T-cell (primary cell): Measurements from ENCODE around the gene CRY1. TPM values are rescaled to one million over a fixed set of nuclear protein-coding genes. Genes with fewer than 3 reads are reported as not detected.

ENCODE experiments used
- ATAC-seq, 4 experiments: fragments of 200-7000 bp in 3 of 4; fragments of 150-1000 bp in 1 of 4; cut with Tn5 transposase; replicated peaks in 1 of 4; 1 replicate in 3 of 4; 2 replicates in 1 of 4; pipeline ENCODE4 v1.10.0; 2021; ENCODE audit warnings: moderate library complexity in 3 of 4, mild to moderate bottlenecking in 2 of 4, moderate number of reproducible peaks in 1 of 4
- CTCF ChIA-PET, 2 donors: fragments of 300-600 bp; sonication (Branson Sonifier 250); formaldehyde crosslinking; loops; one replicate each; lab custom pipeline; 2022; ENCODE audit warnings: antibody characterized with exemption in 2 of 2; lab: Charles Lee
- POLR2A ChIA-PET, 2 donors: fragments of 300-600 bp; sonication (Branson Sonifier 250); formaldehyde crosslinking; loops; one replicate each; lab custom pipeline; 2022; ENCODE audit warnings: antibody characterized with exemption in 2 of 2; lab: Charles Lee
- DNase-seq, 35 experiments: peaks; one replicate each; pipeline versions ENCODE4 v3.0.0 to v3.0.0-alpha.2; 2013 to 2023
- H3K27ac ChIP-seq: one replicate; pipeline ENCODE4 v1.5.1; 2013; ENCODE audit warnings: low read length
- H3K27me3 ChIP-seq, 2 experiments: replicated peaks in 1 of 2; 1 replicate in 1 of 2; 2 replicates in 1 of 2; pipeline versions ENCODE4 v1.6.1 to v1.7.0; 2013; ENCODE audit warnings: low read length in 1 of 2, mixed read lengths in 1 of 2; ENCODE audit not compliant: control insufficient read depth in 2 of 2, insufficient read depth in 2 of 2; ENCODE audit errors: extremely low read depth in 1 of 2
- H3K36me3 ChIP-seq, 2 donors: 1 replicate in 1 of 2; 2 replicates in 1 of 2; pipeline versions ENCODE4 v1.6.1 to v1.7.0; 2013; ENCODE audit warnings: low read length in 1 of 2; ENCODE audit not compliant: control insufficient read depth in 2 of 2, insufficient read depth in 1 of 2; ENCODE audit errors: extremely low read depth in 1 of 2
- H3K4me1 ChIP-seq, 2 experiments: 1 replicate in 1 of 2; 2 replicates in 1 of 2; pipeline versions ENCODE4 v1.6.1 to v1.7.0; 2013; ENCODE audit warnings: low read length in 2 of 2, mixed read lengths in 1 of 2; ENCODE audit not compliant: insufficient read depth in 2 of 2, control insufficient read depth in 1 of 2; ENCODE audit errors: extremely low read depth in 1 of 2
- H3K4me3 ChIP-seq, 2 donors: 1 replicate in 1 of 2; 2 replicates in 1 of 2; pipeline versions ENCODE4 v1.5.1 to v1.7.0; 2013; ENCODE audit warnings: mild to moderate bottlenecking in 2 of 2, low read length in 1 of 2, moderate library complexity in 1 of 2; ENCODE audit not compliant: control insufficient read depth in 1 of 2; ENCODE audit errors: extremely low read depth in 1 of 2
- H3K9me3 ChIP-seq: 2 replicates; pipeline ENCODE4 v1.7.0; 2013
- H3K27ac Mint-ChIP-seq, 2 donors: one replicate each; pipeline ENCODE4 v1.8.0; 2020 to 2021; ENCODE audit warnings: mild to moderate bottlenecking in 2 of 2, mixed read lengths in 2 of 2
- H3K27me3 Mint-ChIP-seq, 2 donors: one replicate each; pipeline ENCODE4 v1.8.0; 2021 to 2022; ENCODE audit warnings: mixed read lengths in 2 of 2
- H3K36me3 Mint-ChIP-seq: one replicate; pipeline ENCODE4 v1.8.0; 2021; ENCODE audit warnings: mixed read lengths
- H3K4me1 Mint-ChIP-seq, 3 donors: one replicate each; pipeline ENCODE4 v1.8.0; 2020 to 2022; ENCODE audit warnings: mixed read lengths in 3 of 3, mild to moderate bottlenecking in 1 of 3
- H3K4me3 Mint-ChIP-seq, 3 donors: one replicate each; pipeline ENCODE4 v1.8.0; 2020 to 2022; ENCODE audit warnings: mild to moderate bottlenecking in 3 of 3, mixed read lengths in 3 of 3, moderate library complexity in 3 of 3
- H3K9me3 Mint-ChIP-seq, 3 donors: one replicate each; pipeline ENCODE4 v1.8.0; 2020 to 2022; ENCODE audit warnings: mixed read lengths in 3 of 3
- WGBS: methylation state at CpG from one replicate; pipeline ENCODE4 v1.1.5; 2013; ENCODE audit warnings: missing lambda C conversion rate; ENCODE audit not compliant: insufficient coverage; 5-methylcytosine and 5-hydroxymethylcytosine counted together
- total RNA-seq, 35 experiments: library from RNA in 6 of 35; stranded (reverse) in 6 of 35; fragments of 120-200 nt in 1 of 35; gene quantifications; one replicate each; pipeline versions ENCODE4 v1.2.1 to v1.2.4 and lab custom pipeline; 2013 to 2026

Gene CRY1
- 10 to 100 TPM; 31.4 to 58.1 (median 35.9) TPM for total RNA-seq
- total RNA-seq (2013): 20.4 TPM
- 48.0 to 320 (median 94.3) reads per million in 29 experiments for total RNA-seq (lab: John Stamatoyannopoulos, UW)

DNA sequence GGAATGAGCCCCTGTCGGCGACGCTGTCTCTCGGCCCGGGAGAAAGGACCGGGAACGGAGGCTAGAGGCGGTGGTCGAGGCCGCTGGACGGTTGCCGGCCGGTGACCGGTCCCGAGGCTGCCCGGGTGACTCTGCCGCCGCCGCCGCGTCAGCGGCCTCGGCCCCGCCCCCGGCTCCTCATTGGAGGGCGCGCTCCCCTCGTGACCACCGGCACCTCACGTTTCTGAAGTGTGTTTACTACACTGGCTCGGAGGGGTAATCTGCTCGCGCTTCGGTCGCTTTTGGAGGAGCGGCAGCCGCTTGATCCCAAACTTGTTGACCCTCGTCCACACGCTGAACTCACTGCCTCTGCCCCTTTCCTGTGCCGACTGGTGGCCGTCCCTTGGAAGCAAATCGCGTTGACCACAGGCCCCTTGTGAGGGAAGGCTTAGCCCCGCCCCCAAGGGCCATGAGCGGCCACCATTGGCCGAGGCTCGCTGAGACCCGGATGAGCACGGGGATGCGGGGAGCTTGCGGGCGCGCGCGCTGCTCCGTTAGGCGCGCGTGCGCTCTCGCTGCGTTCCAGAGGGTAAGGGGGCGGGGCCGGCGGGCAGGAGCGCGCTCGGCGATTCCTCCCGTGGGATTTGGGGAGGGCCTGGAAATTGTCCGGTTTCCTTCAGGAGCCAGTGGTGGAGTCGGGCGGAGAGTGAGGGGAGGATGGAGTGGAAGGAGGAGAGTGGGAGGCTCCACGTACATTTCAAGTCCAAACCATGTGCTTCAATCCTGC lies at the start of gene CRY1:
Gene CRY1 (minus strand): TSS at position 133 of the 766 bp plus-strand sequence. CDS start 588 bp downstream, outside the sequence.
- peak; percentile 79 to 95 (median 90) for DNase-seq
- Mint-ChIP-seq H3K27ac (peak within 1 kb of the TSS in 1 of 2 donors; percentile 100), H3K27me3 (peaks cover 5 to 13% of the 10 kb centered on the region in 2 donors), H3K9me3 (no peaks in the 10 kb centered on the region), H3K4me3 (no peak within 1 kb of the TSS), H3K4me1 (peaks cover 13 to 16% (median 15%) of the 10 kb centered on the region in 3 donors), H3K36me3 (peaks cover 4% of the 10 kb centered on the region)
- Histone ChIP-seq H3K36me3 (no peaks in the 10 kb centered on the region), H3K27me3 (no peaks in the 10 kb centered on the region), H3K27ac (peak within 1 kb of the TSS; percentile 100), H3K4me3 (peak within 1 kb of the TSS; percentile 83 to 100), H3K4me1 (peaks cover 8 to 28% of the 10 kb centered on the region in 2 experiments), H3K9me3 (no peaks in the 10 kb centered on the region)
- 0% methylated on average over 64 of the region's 74 CpGs for WGBS
- POLR2A ChIA-PET: interaction anchor here (0.6 to 1.4 kb wide), 7 partner anchors 11 to 1776 kb away, joined by 3 to 5 read pairs (median 3); partner anchors contain the start of gene TMEM263 (in 1 of the 2)
- CTCF ChIA-PET: interaction anchor here in 1 of 2 donors (1.0 to 1.7 kb wide), 2 partner anchors 11 to 38 kb away, joined by 3 to 10 read pairs; no protein-coding TSS in a partner anchor
- ATAC-seq: peak; percentile 82 to 86 (median 84)

DNA sequence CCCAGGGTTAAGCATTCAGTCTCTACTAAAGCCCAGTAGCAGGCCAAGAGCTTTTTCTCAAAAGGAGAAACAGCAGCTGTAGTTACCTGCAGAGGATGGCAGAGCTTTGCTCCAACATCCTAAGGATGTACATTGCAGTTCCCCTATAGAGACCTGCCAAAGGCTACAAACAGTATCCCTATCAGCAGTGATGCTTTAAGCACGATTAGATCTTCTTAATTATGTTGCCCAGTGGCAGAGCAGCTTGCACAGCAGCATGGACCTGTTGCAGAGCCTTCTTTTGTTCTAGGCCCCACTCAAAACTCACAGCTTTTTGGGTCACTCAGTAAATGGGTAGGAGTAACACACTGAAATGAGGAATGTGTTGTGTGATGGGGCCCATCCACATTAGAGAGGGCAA lies 46.4 kb upstream of the CRY1 start:
- Histone ChIP-seq H3K27ac (no peak overlapping the region), H3K9me3 (no peaks in the 10 kb centered on the region), H3K27me3 (no peaks in the 10 kb centered on the region), H3K4me1 (no peaks in the 10 kb centered on the region), H3K4me3 (no peak overlapping the region), H3K36me3 (no peaks in the 10 kb centered on the region)
- Mint-ChIP-seq H3K4me3 (no peak overlapping the region), H3K36me3 (no peaks in the 10 kb centered on the region), H3K4me1 (peaks cover 0 to 2% (median 1%) of the 10 kb centered on the region in 3 donors), H3K27ac (no peak overlapping the region), H3K27me3 (no peaks in the 10 kb centered on the region), H3K9me3 (no peaks in the 10 kb centered on the region)
- ATAC-seq: no peak
- POLR2A ChIA-PET: no interaction called here
- CTCF ChIA-PET: interaction anchor here in 1 of 2 donors (0.5 kb wide), 1 partner anchor 41 kb away, joined by 3 read pairs; no protein-coding TSS in a partner anchor
- 100% methylated on average over 1 of the region's 1 CpG for WGBS
- no peak for DNase-seq

DNA sequence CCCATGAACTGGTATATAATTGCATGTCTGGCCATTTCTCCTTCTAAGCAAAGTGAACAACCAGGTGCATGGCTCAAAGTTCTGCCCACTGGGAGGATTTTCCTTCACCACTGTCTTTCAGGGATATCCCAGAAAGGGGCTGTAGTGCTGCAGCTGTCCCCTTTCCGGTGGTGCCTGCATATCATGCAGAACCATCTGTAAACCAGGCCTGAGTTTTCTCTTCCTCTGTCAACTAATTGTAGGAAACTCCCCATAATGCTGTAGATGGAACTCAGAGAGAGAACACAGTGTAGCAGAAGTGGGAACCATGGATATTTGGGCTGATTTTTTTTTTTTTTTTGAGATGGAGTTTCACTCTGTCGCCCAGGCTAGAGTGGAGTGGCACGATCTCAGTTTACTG lies 45.6 kb upstream of the CRY1 start:
- H3K9me3 Mint-ChIP-seq: no peaks in the 10 kb centered on the region
- ChIA-PET CTCF (interaction anchor here in 1 of 2 donors (0.5 kb wide), 1 partner anchor 42 kb away, joined by 3 read pairs; no protein-coding TSS in a partner anchor), POLR2A (no interaction called here)
- peaks cover 0 to 5% (median 4%) of the 10 kb centered on the region in 3 donors for H3K4me1 Mint-ChIP-seq
- H3K9me3 ChIP-seq: no peaks in the 10 kb centered on the region
- no peak overlapping the region for H3K27ac Mint-ChIP-seq
- no peak overlapping the region for H3K4me3 ChIP-seq
- H3K4me1 ChIP-seq: peaks cover 0 to 4% of the 10 kb centered on the region in 2 experiments
- no peaks in the 10 kb centered on the region for H3K36me3 ChIP-seq
- DNase-seq (no peak), ATAC-seq (no peak)
- no peaks in the 10 kb centered on the region for H3K27me3 ChIP-seq
- WGBS: no CpG with 5 or more reads among the region's 3 CpGs
- H3K27ac ChIP-seq: no peak overlapping the region
- no peaks in the 10 kb centered on the region for H3K36me3 Mint-ChIP-seq
- H3K27me3 Mint-ChIP-seq: no peaks in the 10 kb centered on the region
- no peak overlapping the region for H3K4me3 Mint-ChIP-seq

DNA sequence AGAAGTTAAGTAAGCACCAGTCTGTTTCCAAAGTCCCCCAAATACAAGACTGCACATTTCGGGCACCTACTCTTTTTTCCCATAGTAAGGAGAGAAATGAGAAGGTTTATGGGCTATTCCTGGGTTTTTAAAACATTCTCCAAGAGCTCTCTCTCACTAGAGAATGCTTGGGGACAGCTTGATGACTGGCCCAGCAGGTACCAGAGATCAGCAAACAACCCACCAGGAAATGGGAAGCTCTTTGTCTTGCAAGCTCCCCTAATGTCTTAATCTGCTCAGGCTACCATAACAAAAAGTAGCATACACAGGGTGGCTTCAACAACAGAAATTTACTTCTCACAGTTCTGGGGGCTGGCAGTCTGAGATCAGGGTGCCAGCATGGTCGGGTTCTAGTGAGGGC lies 41.8 kb upstream of the CRY1 start:
- no peak overlapping the region for H3K27ac Mint-ChIP-seq
- WGBS: no CpG with 5 or more reads among the region's 2 CpGs
- CTCF ChIA-PET: interaction anchor here (0.6 to 6.7 kb wide), 3 partner anchors 10 to 473 kb away, joined by 3 to 90 read pairs (median 3); no protein-coding TSS in a partner anchor

DNA sequence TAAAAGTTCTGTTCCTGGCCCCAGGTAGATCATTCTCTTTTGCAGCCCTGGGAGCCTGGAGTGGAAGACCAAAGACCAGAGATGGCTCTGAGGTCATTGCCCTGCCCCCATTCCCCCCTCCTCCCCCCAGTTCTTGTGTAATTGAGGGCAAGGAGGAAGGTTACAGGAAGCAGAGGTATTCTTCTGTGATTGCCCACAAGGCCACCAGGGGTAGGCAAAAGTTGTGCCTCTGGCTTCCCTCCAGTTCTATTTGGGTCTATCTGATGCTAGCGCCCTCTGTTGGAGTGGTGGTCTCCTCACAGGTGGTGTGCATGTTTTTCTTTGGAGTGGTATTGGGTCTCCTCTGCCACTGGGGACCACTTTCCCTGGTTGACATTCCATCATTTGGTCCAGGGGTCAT lies 41.2 kb upstream of the CRY1 start:
- Histone ChIP-seq H3K9me3 (no peaks in the 10 kb centered on the region), H3K4me3 (no peak overlapping the region), H3K27ac (no peak overlapping the region), H3K36me3 (no peaks in the 10 kb centered on the region), H3K4me1 (peaks cover 0 to 4% of the 10 kb centered on the region in 2 experiments), H3K27me3 (no peaks in the 10 kb centered on the region)
- ATAC-seq (peak in 2 of 4 experiments; percentile 34 to 45), DNase-seq (peak in 32 of 35 experiments; percentile 3 to 62 (median 24))
- H3K27me3 Mint-ChIP-seq: no peaks in the 10 kb centered on the region
- CTCF ChIA-PET: interaction anchor here (1.0 to 6.7 kb wide), 4 partner anchors 268 to 486 kb away, joined by 3 to 90 read pairs (median 6); no protein-coding TSS in a partner anchor
- no peaks in the 10 kb centered on the region for H3K36me3 Mint-ChIP-seq
- no peak overlapping the region for H3K27ac Mint-ChIP-seq
- POLR2A ChIA-PET: no interaction called here
- peaks cover 0 to 5% (median 4%) of the 10 kb centered on the region in 3 donors for H3K4me1 Mint-ChIP-seq
- H3K4me3 Mint-ChIP-seq: no peak overlapping the region
- no peaks in the 10 kb centered on the region for H3K9me3 Mint-ChIP-seq
- no CpG with 5 or more reads among the region's 1 CpG for WGBS

More for the DNA sequence above, 41.8 kb upstream of the CRY1 start:
- Histone ChIP-seq H3K27ac (no peak overlapping the region), H3K27me3 (no peaks in the 10 kb centered on the region), H3K4me3 (no peak overlapping the region), H3K9me3 (no peaks in the 10 kb centered on the region), H3K36me3 (no peaks in the 10 kb centered on the region), H3K4me1 (peaks cover 0 to 4% of the 10 kb centered on the region in 2 experiments)
- Mint-ChIP-seq H3K36me3 (no peaks in the 10 kb centered on the region), H3K27me3 (no peaks in the 10 kb centered on the region), H3K4me1 (peaks cover 0 to 5% (median 4%) of the 10 kb centered on the region in 3 donors), H3K4me3 (no peak overlapping the region), H3K9me3 (no peaks in the 10 kb centered on the region)
- DNase-seq (no peak), ATAC-seq (no peak)
- POLR2A ChIA-PET: no interaction called here

DNA sequence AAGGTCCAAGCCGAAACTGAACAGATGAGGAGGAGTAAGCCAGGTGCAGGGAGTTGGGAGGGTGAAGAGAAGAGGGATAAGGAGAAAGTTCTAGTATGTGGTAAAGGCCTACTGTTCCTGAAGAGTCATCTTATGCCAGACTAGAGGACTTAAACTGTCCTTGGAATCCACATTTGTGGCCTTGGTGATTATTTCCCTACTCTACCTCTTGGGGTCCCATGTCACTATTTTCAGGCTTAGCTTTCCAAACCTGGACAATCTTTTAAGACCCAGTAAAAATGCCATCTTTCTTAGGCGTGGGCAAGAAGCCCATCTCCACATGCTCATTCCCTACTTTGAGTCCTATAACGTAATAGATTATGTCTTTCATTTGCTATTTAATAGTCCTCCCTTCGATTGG lies 40.1 kb upstream of the CRY1 start:
- ChIA-PET CTCF (interaction anchor here (0.6 to 6.7 kb wide), 6 partner anchors 9 to 487 kb away, joined by 3 to 90 read pairs (median 6); no protein-coding TSS in a partner anchor), POLR2A (no interaction called here)
- Histone ChIP-seq H3K27ac (no peak overlapping the region), H3K27me3 (no peaks in the 10 kb centered on the region), H3K9me3 (no peaks in the 10 kb centered on the region), H3K4me1 (peaks cover 0 to 4% of the 10 kb centered on the region in 2 experiments), H3K36me3 (no peaks in the 10 kb centered on the region), H3K4me3 (no peak overlapping the region)
- Mint-ChIP-seq H3K4me3 (no peak overlapping the region), H3K27me3 (no peaks in the 10 kb centered on the region), H3K36me3 (no peaks in the 10 kb centered on the region), H3K9me3 (no peaks in the 10 kb centered on the region), H3K27ac (no peak overlapping the region), H3K4me1 (peaks cover 0 to 5% (median 4%) of the 10 kb centered on the region in 3 donors)
- no peak for DNase-seq
- 82% methylated on average over 3 of the region's 4 CpGs for WGBS
- ATAC-seq: no peak
